Measurements from ENCODE around the gene DBX1. TPM values are rescaled to one million over a fixed set of nuclear protein-coding genes. Genes with fewer than 3 reads are reported as not detected.

Gene DBX1
- total RNA-seq, 4 donors from 2014 or later = not detected

- H3K27ac ChIP-seq = no peak overlapping the region
- 78 to 83% methylated on average over 2 of the region's 2 CpGs for WGBS, 2 donors (ENCODE audit: low coverage in 1 of 2)
- H3K27me3 ChIP-seq = peaks cover 4% of the 10 kb centered on the region
- no peaks in the 10 kb centered on the region for H3K36me3 ChIP-seq
- no peaks in the 10 kb centered on the region for H3K4me1 ChIP-seq
- ATAC-seq = no peak
- H3K9me3 ChIP-seq = no peaks in the 10 kb centered on the region
- TF ChIP-seq POLR2AphosphoS5 (IDR thresholded peaks at IDR 0.05) (no peak), POLR2A (IDR thresholded peaks at IDR 0.05) (no peak), CTCF (IDR thresholded peaks at IDR 0.05) (no peak), EP300 (IDR thresholded peaks at IDR 0.05) (no peak)
- no peak overlapping the region for H3K4me3 ChIP-seq
Observed at GRCh38 chr11:20194470-20194869, 34.2 kb upstream of the DBX1 start.

- no peak overlapping the region for H3K4me3 ChIP-seq
- WGBS, 2 donors (ENCODE audit: low coverage in 1 of 2) = 27 to 41% methylated on average over 2 to 3 of the region's 3 CpGs
- no peak for ATAC-seq
Observed at GRCh38 chr11:20193307-20193706, 33.0 kb upstream of the DBX1 start.

GRCh38 chr11:20192641-20193040 lies 32.4 kb upstream of the DBX1 start:
- Histone ChIP-seq H3K9me3 (no peaks in the 10 kb centered on the region), H3K36me3 (no peaks in the 10 kb centered on the region), H3K4me1 (no peaks in the 10 kb centered on the region), H3K27me3 (peaks cover 4% of the 10 kb centered on the region), H3K27ac (no peak overlapping the region), H3K4me3 (no peak overlapping the region)
- no peak for ATAC-seq
- no peak for TF ChIP-seq CTCF (IDR thresholded peaks at IDR 0.05)
- no peak for TF ChIP-seq POLR2A (IDR thresholded peaks at IDR 0.05)

More at GRCh38 chr11:20193307-20193706, 33.0 kb upstream of the DBX1 start:
- no peaks in the 10 kb centered on the region for H3K4me1 ChIP-seq
- no peaks in the 10 kb centered on the region for H3K9me3 ChIP-seq
- no peaks in the 10 kb centered on the region for H3K36me3 ChIP-seq
- H3K27ac ChIP-seq = no peak overlapping the region
- TF ChIP-seq CTCF (IDR thresholded peaks at IDR 0.05) (no peak), POLR2AphosphoS5 (IDR thresholded peaks at IDR 0.05) (no peak), POLR2A (IDR thresholded peaks at IDR 0.05) (no peak), EP300 (IDR thresholded peaks at IDR 0.05) (no peak)
- H3K27me3 ChIP-seq = peaks cover 4% of the 10 kb centered on the region

- no peak for TF ChIP-seq POLR2AphosphoS5 (IDR thresholded peaks at IDR 0.05)
- TF ChIP-seq EP300 (IDR thresholded peaks at IDR 0.05) = no peak
- TF ChIP-seq CTCF (IDR thresholded peaks at IDR 0.05) = no peak
- TF ChIP-seq POLR2A (IDR thresholded peaks at IDR 0.05) = no peak
- Histone ChIP-seq H3K9me3 (no peaks in the 10 kb centered on the region), H3K4me1 (no peaks in the 10 kb centered on the region), H3K27ac (no peak overlapping the region), H3K36me3 (no peaks in the 10 kb centered on the region), H3K4me3 (no peak overlapping the region), H3K27me3 (peaks cover 4% of the 10 kb centered on the region)
- ATAC-seq = no peak
- WGBS, 2 donors (ENCODE audit: low coverage in 1 of 2) = 60 to 100% methylated on average over 1 to 2 of the region's 2 CpGs
Observed at GRCh38 chr11:20192151-20192550, 31.9 kb upstream of the DBX1 start.

DNA sequence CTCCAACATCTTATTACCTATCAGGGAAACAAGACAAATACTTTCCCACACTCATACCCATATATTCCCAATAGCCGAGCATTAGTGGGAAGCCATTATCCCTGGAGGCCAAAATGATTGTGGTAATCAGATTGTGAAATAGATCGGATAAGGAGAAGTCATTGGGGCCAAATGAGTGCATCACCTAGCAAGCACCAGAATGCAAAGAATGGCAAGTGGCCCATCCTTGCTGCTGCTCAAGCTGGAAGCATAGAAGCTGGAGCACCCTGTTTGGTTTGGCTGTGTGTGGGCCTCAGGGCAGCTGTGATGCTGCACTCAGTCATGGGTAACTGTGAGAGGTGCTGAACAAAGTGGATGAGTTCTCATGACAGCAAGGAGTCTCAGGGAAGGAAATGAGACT lies 18.7 kb upstream of the DBX1 start:
- H3K9me3 ChIP-seq = peaks cover 0 to 6% (median 0%) of the 10 kb centered on the region in 3 donors
- WGBS, 2 donors (ENCODE audit: low coverage in 1 of 2) = 50 to 60% methylated on average over 1 of the region's 2 CpGs
- ATAC-seq = no peak
- TF ChIP-seq POLR2A (IDR thresholded peaks at IDR 0.05) = no peak
- no peak for TF ChIP-seq CTCF (IDR thresholded peaks at IDR 0.05)
- TF ChIP-seq POLR2AphosphoS5 (IDR thresholded peaks at IDR 0.05) = no peak
- TF ChIP-seq EP300 (IDR thresholded peaks at IDR 0.05) = no peak
- H3K27ac ChIP-seq = no peak overlapping the region
- peaks cover 47% of the 10 kb centered on the region for H3K27me3 ChIP-seq
- H3K4me3 ChIP-seq = no peak overlapping the region
- H3K4me1 ChIP-seq = no peaks in the 10 kb centered on the region
- H3K36me3 ChIP-seq = no peaks in the 10 kb centered on the region
